Parathyroid adenoma (tissue), 2 donors: Measurements from ENCODE around the gene AP3M1.
"Not testable (repeated sequence)": the region's sequence is repeated elsewhere in the genome, so short reads cannot be mapped to it uniquely, and the experiment has no call there.

Source experiments
- H2AFZ ChIP-seq: fragments of 300-600 bp; sonication (generic); one replicate; pipeline ENCODE4 v1.7.0; 2017; ENCODE audit warnings: antibody characterized with exemption, mild to moderate bottlenecking
- H3K27ac ChIP-seq: fragments of 300-600 bp; sonication (generic); one replicate; pipeline ENCODE4 v1.7.0; 2017
- H3K27me3 ChIP-seq: fragments of 300-600 bp; sonication (generic); one replicate; pipeline ENCODE4 v1.7.0; 2017; ENCODE audit warnings: low read length; ENCODE audit not compliant: control insufficient read depth, insufficient read depth
- H3K36me3 ChIP-seq: fragments of 300-600 bp; sonication (generic); one replicate; pipeline ENCODE4 v1.7.0; 2017; ENCODE audit warnings: low read length; ENCODE audit not compliant: control insufficient read depth, insufficient read depth
- H3K4me1 ChIP-seq: fragments of 300-600 bp; sonication (generic); one replicate; pipeline ENCODE4 v1.7.0; 2017; ENCODE audit warnings: control low read depth
- H3K4me2 ChIP-seq: fragments of 300-600 bp; sonication (generic); one replicate; pipeline ENCODE4 v1.7.0; 2017; ENCODE audit warnings: low read length
- H3K4me3 ChIP-seq: fragments of 300-600 bp; sonication (generic); one replicate; pipeline ENCODE4 v1.7.0; 2017; ENCODE audit warnings: low read depth, low read length
- H3K79me2 ChIP-seq: fragments of 300-600 bp; sonication (generic); one replicate; pipeline ENCODE4 v1.7.0; 2017; ENCODE audit warnings: control low read depth
- H3K9ac ChIP-seq: fragments of 300-600 bp; sonication (generic); one replicate; pipeline ENCODE4 v1.7.0; 2017; ENCODE audit warnings: mild to moderate bottlenecking
- H3K9me3 ChIP-seq: fragments of 300-600 bp; sonication (generic); one replicate; pipeline ENCODE4 v1.7.0; 2017; ENCODE audit warnings: low read length; ENCODE audit not compliant: control insufficient read depth
- CTCF ChIP-seq: fragments of 300-600 bp; sonication (generic); IDR thresholded peaks from one replicate; pipeline ENCODE4 v1.7.0; 2017; ENCODE audit warnings: antibody characterized with exemption, mild to moderate bottlenecking
- donor health status: primary hyperparathyroidism.

Gene AP3M1

GRCh38 chr10:74189999-74190421 is 39.4 kb upstream of the AP3M1 start:
- H3K27me3 ChIP-seq, result no peaks in the 10 kb centered on the region
- H3K4me1 ChIP-seq, result no peaks in the 10 kb centered on the region
- H3K79me2 ChIP-seq, result peaks cover 7% of the 10 kb centered on the region
- peak overlapping the region; percentile 5 for H3K27ac ChIP-seq
- no peak overlapping the region for H2AFZ ChIP-seq
- H3K36me3 ChIP-seq, result no peaks in the 10 kb centered on the region
- H3K9ac ChIP-seq, result no peak overlapping the region
- no peaks in the 10 kb centered on the region for H3K9me3 ChIP-seq
- H3K4me3 ChIP-seq, result no peak overlapping the region
- TF ChIP-seq CTCF, result no peak
- H3K4me2 ChIP-seq, result peak overlapping the region; percentile 8

- H2AFZ ChIP-seq, H3K27ac ChIP-seq, H3K4me3 ChIP-seq, H3K36me3 ChIP-seq, H3K27me3 ChIP-seq, H3K9me3 ChIP-seq, H3K4me2 ChIP-seq, H3K9ac ChIP-seq, H3K79me2 ChIP-seq, H3K4me1 ChIP-seq: not testable (repeated sequence)
Observed at GRCh38 chr10:74188617-74189016, 38.0 kb upstream of the AP3M1 start.

- Histone ChIP-seq H3K27ac (no peak overlapping the region), H3K9ac (no peak overlapping the region), H3K4me3 (no peak overlapping the region), H3K9me3 (no peaks in the 10 kb centered on the region), H3K79me2 (peaks cover 9% of the 10 kb centered on the region), H2AFZ (no peak overlapping the region), H3K4me2 (no peak overlapping the region), H3K27me3 (no peaks in the 10 kb centered on the region), H3K36me3 (no peaks in the 10 kb centered on the region), H3K4me1 (no peaks in the 10 kb centered on the region)
- no peak for TF ChIP-seq CTCF
Observed at GRCh38 chr10:74187237-74187636, 36.6 kb upstream of the AP3M1 start.

GRCh38 chr10:74186678-74187077 is 36.0 kb upstream of the AP3M1 start:
- no peaks in the 10 kb centered on the region for H3K4me1 ChIP-seq
- no peaks in the 10 kb centered on the region for H3K27me3 ChIP-seq
- H3K4me3 ChIP-seq, result no peak overlapping the region
- no peak for TF ChIP-seq CTCF
- peaks cover 9% of the 10 kb centered on the region for H3K79me2 ChIP-seq
- no peak overlapping the region for H3K9ac ChIP-seq
- H3K36me3 ChIP-seq, result no peaks in the 10 kb centered on the region
- H3K9me3 ChIP-seq, result no peaks in the 10 kb centered on the region
- no peak overlapping the region for H3K27ac ChIP-seq
- H3K4me2 ChIP-seq, result no peak overlapping the region
- H2AFZ ChIP-seq, result no peak overlapping the region

- H3K9me3 ChIP-seq, result no peaks in the 10 kb centered on the region
- H3K36me3 ChIP-seq, result no peaks in the 10 kb centered on the region
- no peak overlapping the region for H3K4me3 ChIP-seq
- no peak overlapping the region for H3K9ac ChIP-seq
- no peak for TF ChIP-seq CTCF
- H3K27ac ChIP-seq, result no peak overlapping the region
- H2AFZ ChIP-seq, result no peak overlapping the region
- H3K4me1 ChIP-seq, result no peaks in the 10 kb centered on the region
- no peak overlapping the region for H3K4me2 ChIP-seq
- no peaks in the 10 kb centered on the region for H3K27me3 ChIP-seq
- peaks cover 4% of the 10 kb centered on the region for H3K79me2 ChIP-seq
Observed at GRCh38 chr10:74179111-74179710, 28.6 kb upstream of the AP3M1 start.
